ENCODE data around the gene HDLBP.
A peak's percentile ranks its signal among the peaks of the same experiment; 100 is the strongest.

HDLBP gene

DNA sequence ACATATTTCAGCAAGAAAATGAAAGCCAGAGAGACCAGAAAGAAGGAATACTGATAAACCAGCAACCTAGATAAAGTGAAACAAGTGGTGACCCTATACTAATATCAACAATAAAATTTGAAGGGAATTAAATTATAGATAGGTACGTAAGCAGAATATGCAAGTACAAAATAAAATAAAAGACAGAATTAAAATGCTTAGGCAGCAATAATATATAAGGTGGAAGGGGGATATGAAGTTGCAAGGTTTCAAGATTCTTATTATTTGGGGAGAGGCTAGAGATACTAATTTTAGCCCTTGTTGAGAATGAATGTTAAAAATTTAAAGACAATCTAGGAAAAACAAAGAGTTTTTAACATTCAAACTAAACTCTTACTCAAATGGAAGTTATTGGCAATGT, 39.6 kb downstream of the HDLBP start:
- DNase-seq (ENCODE audit: low spot score), result no peak
- H3K4me3 ChIP-seq (ENCODE audit: low read length in 2 of 2), result no peak overlapping the region
- peaks cover 4 to 10% of the 10 kb centered on the region in 2 donors for H3K36me3 ChIP-seq (replicated peaks in 1 of 2; ENCODE audit: control insufficient read depth in 2 of 2, insufficient read depth in 2 of 2, low read length in 2 of 2)

DNA sequence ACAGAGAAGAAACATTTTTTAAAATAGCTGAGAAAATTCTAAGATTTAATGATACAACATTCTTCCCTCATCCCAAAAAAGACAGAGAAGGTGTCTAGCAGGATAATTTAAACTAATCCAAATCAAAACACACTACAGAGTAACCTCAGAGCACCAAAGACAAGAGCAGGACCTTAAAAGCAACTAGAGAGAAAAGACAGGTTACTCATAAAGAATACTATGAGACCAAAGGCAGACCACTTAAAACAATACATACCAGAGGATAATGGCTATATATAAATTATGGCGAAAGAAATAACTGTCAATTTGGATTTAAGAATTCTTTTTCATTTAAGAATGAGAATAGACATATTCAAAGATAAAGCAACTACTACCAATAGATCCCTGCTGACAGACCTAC, 40.0 kb downstream of the HDLBP start:
- no peaks in the 10 kb centered on the region for H3K27me3 ChIP-seq (ENCODE audit: control insufficient read depth in 3 of 3, insufficient read depth in 3 of 3, low read depth in 1 of 3, low read length in 3 of 3)
- H3K27ac ChIP-seq (replicated peaks; ENCODE audit: low read length), result no peak overlapping the region
- no peak overlapping the region for H3K4me2 ChIP-seq (ENCODE audit: insufficient read depth, low read length, poor library complexity, severe bottlenecking)
- peaks cover 0 to 10% of the 10 kb centered on the region in 2 donors for H3K9me3 ChIP-seq (replicated peaks in 1 of 2; ENCODE audit: control insufficient read depth in 2 of 2, insufficient read depth in 1 of 2, low read depth in 1 of 2, low read length in 2 of 2)
- WGBS, 2 donors (ENCODE audit: extremely low coverage in 2 of 2, insufficient read length in 2 of 2, insufficient replicate concordance in 1 of 2), result no CpG with 5 or more reads among the region's 1 CpG
- no peak overlapping the region for H3K18ac ChIP-seq (ENCODE audit: low read length)
- no peak overlapping the region for H3K4ac ChIP-seq (ENCODE audit: low read length)
- H4K91ac ChIP-seq (ENCODE audit: low read depth, low read length, poor library complexity), result no peak overlapping the region
- H3K36me3 ChIP-seq (replicated peaks in 1 of 2; ENCODE audit: control insufficient read depth in 2 of 2, insufficient read depth in 2 of 2, low read length in 2 of 2), result peaks cover 4 to 10% of the 10 kb centered on the region in 2 donors
- H3K23ac ChIP-seq (ENCODE audit: low read depth, low read length, poor library complexity), result no peak overlapping the region
- peaks cover 4 to 13% of the 10 kb centered on the region in 2 donors for H3K4me1 ChIP-seq (ENCODE audit: control insufficient read depth in 2 of 2, insufficient read depth in 1 of 2, low read depth in 1 of 2, low read length in 2 of 2)
- H2BK15ac ChIP-seq (ENCODE audit: low read length), result no peak overlapping the region
- no peak overlapping the region for H2AFZ ChIP-seq (ENCODE audit: low read length)
- no peak overlapping the region for H2BK120ac ChIP-seq (ENCODE audit: low read depth, low read length)
- no peak overlapping the region for H2BK5ac ChIP-seq (ENCODE audit: low read length)
- H3K79me1 ChIP-seq (ENCODE audit: low read depth, low read length), result peaks cover 7% of the 10 kb centered on the region
- no peak overlapping the region for H4K8ac ChIP-seq (ENCODE audit: low read depth, low read length)
- H2AK5ac ChIP-seq (ENCODE audit: low read depth, low read length), result no peak overlapping the region
- H3K4me3 ChIP-seq (ENCODE audit: low read length in 2 of 2), result no peak overlapping the region
- DNase-seq (ENCODE audit: low spot score), result no peak
- no peak overlapping the region for H2BK12ac ChIP-seq (ENCODE audit: low read length)
- H3K14ac ChIP-seq (ENCODE audit: low read length), result no peak overlapping the region
- no peak overlapping the region for H3K9ac ChIP-seq (ENCODE audit: low read depth, low read length, poor library complexity)

More for the DNA sequence above, 39.6 kb downstream of the HDLBP start:
- Histone ChIP-seq H3K23ac (ENCODE audit: low read depth, low read length, poor library complexity) (no peak overlapping the region), H4K91ac (ENCODE audit: low read depth, low read length, poor library complexity) (no peak overlapping the region), H3K4ac (ENCODE audit: low read length) (no peak overlapping the region), H3K9me3 (replicated peaks in 1 of 2; ENCODE audit: control insufficient read depth in 2 of 2, insufficient read depth in 1 of 2, low read depth in 1 of 2, low read length in 2 of 2) (peaks cover 0 to 10% of the 10 kb centered on the region in 2 donors), H3K27me3 (ENCODE audit: control insufficient read depth in 3 of 3, insufficient read depth in 3 of 3, low read depth in 1 of 3, low read length in 3 of 3) (no peaks in the 10 kb centered on the region), H2AK5ac (ENCODE audit: low read depth, low read length) (no peak overlapping the region), H3K27ac (replicated peaks; ENCODE audit: low read length) (no peak overlapping the region), H2BK5ac (ENCODE audit: low read length) (no peak overlapping the region), H3K4me2 (ENCODE audit: insufficient read depth, low read length, poor library complexity, severe bottlenecking) (no peak overlapping the region), H3K14ac (ENCODE audit: low read length) (no peak overlapping the region), H3K18ac (ENCODE audit: low read length) (no peak overlapping the region), H4K8ac (ENCODE audit: low read depth, low read length) (no peak overlapping the region), H2AFZ (ENCODE audit: low read length) (no peak overlapping the region), H2BK12ac (ENCODE audit: low read length) (no peak overlapping the region), H2BK120ac (ENCODE audit: low read depth, low read length) (no peak overlapping the region), H3K4me1 (ENCODE audit: control insufficient read depth in 2 of 2, insufficient read depth in 1 of 2, low read depth in 1 of 2, low read length in 2 of 2) (peaks cover 4 to 13% of the 10 kb centered on the region in 2 donors), H2BK15ac (ENCODE audit: low read length) (no peak overlapping the region), H3K79me1 (ENCODE audit: low read depth, low read length) (peaks cover 7% of the 10 kb centered on the region), H3K9ac (ENCODE audit: low read depth, low read length, poor library complexity) (no peak overlapping the region)
- WGBS, 2 donors (ENCODE audit: extremely low coverage in 2 of 2, insufficient read length in 2 of 2, insufficient replicate concordance in 1 of 2), result no CpG with 5 or more reads among the region's 1 CpG

DNA sequence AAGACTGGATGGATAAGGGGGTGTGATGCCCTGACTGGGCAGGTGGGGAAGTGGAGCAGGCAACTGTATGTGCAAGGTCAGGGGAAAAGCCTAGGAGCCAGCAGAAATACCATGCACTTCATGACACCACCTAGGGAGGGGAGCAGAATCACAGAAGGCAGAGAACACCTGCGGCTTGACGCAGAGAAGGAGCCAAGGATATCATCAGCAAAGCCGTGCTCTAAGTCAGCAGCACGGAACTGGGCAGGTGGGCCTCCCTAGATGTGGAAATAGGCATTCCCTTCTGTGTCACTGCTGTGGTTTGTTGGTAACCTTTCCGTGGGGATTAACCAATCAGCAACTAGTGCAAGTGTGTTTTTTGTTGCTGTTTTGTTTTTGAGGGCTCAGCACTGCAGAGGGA, 41.3 kb downstream of the HDLBP start:
- no peaks in the 10 kb centered on the region for H3K27me3 ChIP-seq (ENCODE audit: control insufficient read depth in 3 of 3, insufficient read depth in 3 of 3, low read depth in 1 of 3, low read length in 3 of 3)
- no peak overlapping the region for H2AFZ ChIP-seq (ENCODE audit: low read length)
- peak overlapping the region; percentile 50 for H3K9ac ChIP-seq (ENCODE audit: low read depth, low read length, poor library complexity)
- H2BK120ac ChIP-seq (ENCODE audit: low read depth, low read length), result no peak overlapping the region
- H3K9me3 ChIP-seq (replicated peaks in 1 of 2; ENCODE audit: control insufficient read depth in 2 of 2, insufficient read depth in 1 of 2, low read depth in 1 of 2, low read length in 2 of 2), result peaks cover 0 to 10% of the 10 kb centered on the region in 2 donors
- no peak overlapping the region for H2BK12ac ChIP-seq (ENCODE audit: low read length)
- DNase-seq (ENCODE audit: low spot score), result no peak
- H3K4me3 ChIP-seq (ENCODE audit: low read length in 2 of 2), result peak overlapping the region in 1 of 2 donors; percentile 13
- peaks cover 5% of the 10 kb centered on the region for H3K79me1 ChIP-seq (ENCODE audit: low read depth, low read length)
- no peak overlapping the region for H3K14ac ChIP-seq (ENCODE audit: low read length)
- WGBS, 2 donors (ENCODE audit: extremely low coverage in 2 of 2, insufficient read length in 2 of 2, insufficient replicate concordance in 1 of 2), result no CpG with 5 or more reads among the region's 5 CpGs
- no peak overlapping the region for H3K18ac ChIP-seq (ENCODE audit: low read length)
- no peak overlapping the region for H3K27ac ChIP-seq (replicated peaks; ENCODE audit: low read length)
- peak overlapping the region; percentile 62 for H2AK5ac ChIP-seq (ENCODE audit: low read depth, low read length)
- peaks cover 4 to 7% of the 10 kb centered on the region in 2 donors for H3K4me1 ChIP-seq (ENCODE audit: control insufficient read depth in 2 of 2, insufficient read depth in 1 of 2, low read depth in 1 of 2, low read length in 2 of 2)
- H3K36me3 ChIP-seq (replicated peaks in 1 of 2; ENCODE audit: control insufficient read depth in 2 of 2, insufficient read depth in 2 of 2, low read length in 2 of 2), result peaks cover 4 to 13% of the 10 kb centered on the region in 2 donors
- H4K91ac ChIP-seq (ENCODE audit: low read depth, low read length, poor library complexity), result no peak overlapping the region
- H4K8ac ChIP-seq (ENCODE audit: low read depth, low read length), result no peak overlapping the region
- H2BK15ac ChIP-seq (ENCODE audit: low read length), result no peak overlapping the region
- no peak overlapping the region for H3K4me2 ChIP-seq (ENCODE audit: insufficient read depth, low read length, poor library complexity, severe bottlenecking)
- no peak overlapping the region for H3K4ac ChIP-seq (ENCODE audit: low read length)
- peak overlapping the region; percentile 27 for H3K23ac ChIP-seq (ENCODE audit: low read depth, low read length, poor library complexity)
- H2BK5ac ChIP-seq (ENCODE audit: low read length), result no peak overlapping the region

DNA sequence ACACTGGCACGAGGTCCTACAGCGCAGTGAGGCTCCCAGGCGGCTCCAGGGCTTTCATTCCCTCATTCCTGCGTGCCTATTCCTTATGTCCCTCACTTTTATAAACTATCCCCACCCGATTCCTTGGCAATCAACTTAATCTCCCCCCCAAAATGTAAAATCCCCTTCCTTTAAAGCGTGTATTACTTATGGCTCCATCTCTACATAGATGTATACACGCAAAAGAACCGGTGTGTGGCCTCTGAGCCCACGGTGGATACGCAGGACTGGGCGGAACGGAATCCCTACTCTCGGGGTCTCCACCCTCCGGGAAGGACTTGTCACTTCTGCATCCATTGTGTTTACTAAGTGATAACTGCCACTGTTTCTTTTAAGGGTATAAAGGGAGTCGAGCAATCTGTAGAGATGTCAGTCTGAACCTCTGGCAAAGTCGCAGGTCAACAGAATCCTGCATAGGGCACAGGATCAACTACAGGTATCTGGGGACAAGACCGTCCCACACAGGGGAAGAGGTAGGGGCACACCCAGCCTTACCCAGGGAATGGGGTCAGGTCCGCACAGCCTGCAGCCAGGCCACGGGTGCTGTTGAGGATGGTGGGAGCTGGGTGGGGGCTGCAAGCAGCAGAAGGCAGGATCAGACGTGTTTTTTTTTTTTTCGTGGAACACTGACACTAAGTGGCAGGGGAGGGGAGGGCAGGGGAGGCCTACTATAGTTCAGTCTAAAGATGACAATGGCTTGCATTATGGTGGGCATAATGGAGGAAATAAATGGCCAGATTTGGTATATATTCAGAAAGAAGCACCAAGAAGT, 42.1 kb downstream of the HDLBP start:
- no peak overlapping the region for H4K8ac ChIP-seq (ENCODE audit: low read depth, low read length)
- no peak overlapping the region for H4K91ac ChIP-seq (ENCODE audit: low read depth, low read length, poor library complexity)
- no peak overlapping the region for H2AK5ac ChIP-seq (ENCODE audit: low read depth, low read length)
- H3K27me3 ChIP-seq (ENCODE audit: control insufficient read depth in 3 of 3, insufficient read depth in 3 of 3, low read depth in 1 of 3, low read length in 3 of 3), result no peaks in the 10 kb centered on the region
- peak overlapping the region; percentile 64 for H3K4me3 ChIP-seq (ENCODE audit: low read length in 2 of 2)
- peak overlapping the region; percentile 22 for H3K9ac ChIP-seq (ENCODE audit: low read depth, low read length, poor library complexity)
- peaks cover 4 to 7% of the 10 kb centered on the region in 2 donors for H3K4me1 ChIP-seq (ENCODE audit: control insufficient read depth in 2 of 2, insufficient read depth in 1 of 2, low read depth in 1 of 2, low read length in 2 of 2)
- H2BK5ac ChIP-seq (ENCODE audit: low read length), result no peak overlapping the region
- H2AFZ ChIP-seq (ENCODE audit: low read length), result peak overlapping the region; percentile 82
- H2BK12ac ChIP-seq (ENCODE audit: low read length), result no peak overlapping the region
- no peak for DNase-seq (ENCODE audit: low spot score)
- H3K9me3 ChIP-seq (replicated peaks in 1 of 2; ENCODE audit: control insufficient read depth in 2 of 2, insufficient read depth in 1 of 2, low read depth in 1 of 2, low read length in 2 of 2), result peaks cover 0 to 10% of the 10 kb centered on the region in 2 donors
- no peak overlapping the region for H3K18ac ChIP-seq (ENCODE audit: low read length)
- H3K36me3 ChIP-seq (replicated peaks in 1 of 2; ENCODE audit: control insufficient read depth in 2 of 2, insufficient read depth in 2 of 2, low read length in 2 of 2), result peaks cover 4 to 20% of the 10 kb centered on the region in 2 donors
- no peak overlapping the region for H3K14ac ChIP-seq (ENCODE audit: low read length)
- H3K79me1 ChIP-seq (ENCODE audit: low read depth, low read length), result peaks cover 5% of the 10 kb centered on the region
- H3K4me2 ChIP-seq (ENCODE audit: insufficient read depth, low read length, poor library complexity, severe bottlenecking), result peak overlapping the region; percentile 70
- H3K23ac ChIP-seq (ENCODE audit: low read depth, low read length, poor library complexity), result no peak overlapping the region
- H3K27ac ChIP-seq (replicated peaks; ENCODE audit: low read length), result no peak overlapping the region
- WGBS, 2 donors (ENCODE audit: extremely low coverage in 2 of 2, insufficient read length in 2 of 2, insufficient replicate concordance in 1 of 2), result 100% methylated on average over 1 of the region's 21 CpGs; no CpG with 5 or more reads in 1 of the 2 donors
- no peak overlapping the region for H3K4ac ChIP-seq (ENCODE audit: low read length)
- no peak overlapping the region for H2BK120ac ChIP-seq (ENCODE audit: low read depth, low read length)
- H2BK15ac ChIP-seq (ENCODE audit: low read length), result no peak overlapping the region
